H1 (cell line): Measurements from ENCODE around the gene MLYCD. TPM values are rescaled to one million over a fixed set of nuclear protein-coding genes. Genes with fewer than 3 reads are reported as not detected.

Experiments used
- CTCF ChIA-PET: fragments of 300-600 bp; sonication (Branson Sonifier 250); formaldehyde crosslinking; loops from one replicate; lab custom pipeline; 2021; ENCODE audit not compliant: partially characterized antibody; lab: Charles Lee
- POLR2A ChIA-PET: fragments of 300-600 bp; sonication (Branson Sonifier 250); formaldehyde crosslinking; loops from one replicate; lab custom pipeline; 2021; ENCODE audit warnings: inconsistent platforms; ENCODE audit not compliant: partially characterized antibody; lab: Charles Lee
- DNase-seq, 2 experiments: peaks; one replicate each; pipeline versions ENCODE4 v3.0.0 to v3.0.0-alpha.2; 2010 to 2022; ENCODE audit warnings: low spot score in 2 of 2, low read depth in 1 of 2, mixed read lengths in 1 of 2
- FAIRE-seq: peaks from 2 replicates; lab custom pipeline; 2011; peaks lifted over from hg19 to GRCh38; lab: Jason Lieb, UNC
- H2AFZ ChIP-seq: 2 replicates; pipeline ENCODE4 v1.8.1; 2012; ENCODE audit warnings: low read length, inconsistent platforms
- H2AK5ac ChIP-seq: 2 replicates; pipeline ENCODE4 v1.6.1; 2013; ENCODE audit warnings: low read depth, low read length
- H2BK120ac ChIP-seq: replicated peaks from 2 replicates; pipeline ENCODE3; 2013; ENCODE audit warnings: low read depth, low read length, inconsistent platforms
- H2BK12ac ChIP-seq: 2 replicates; pipeline ENCODE4 v1.6.1; 2013; ENCODE audit warnings: low read depth, low read length
- H2BK15ac ChIP-seq: 2 replicates; pipeline ENCODE4 v1.6.1; 2013; ENCODE audit warnings: low read length
- H2BK20ac ChIP-seq: 2 replicates; pipeline ENCODE4 v1.6.1; 2013; ENCODE audit warnings: low read length
- H2BK5ac ChIP-seq: 2 replicates; pipeline ENCODE4 v1.6.1; 2013; ENCODE audit warnings: low read depth, low read length
- H3K14ac ChIP-seq: 2 replicates; pipeline ENCODE4 v1.6.1; 2013; ENCODE audit warnings: inconsistent platforms; ENCODE audit not compliant: insufficient read length
- H3K18ac ChIP-seq: 2 replicates; pipeline ENCODE4 v1.6.1; 2013; ENCODE audit warnings: low read length; ENCODE audit errors: extremely low read depth
- H3K23ac ChIP-seq: 2 replicates; pipeline ENCODE4 v1.6.1; 2013; ENCODE audit warnings: inconsistent platforms; ENCODE audit not compliant: insufficient read length
- H3K23me2 ChIP-seq: 2 replicates; pipeline ENCODE4 v1.6.1; 2013; ENCODE audit warnings: low read depth, low read length
- H3K27ac ChIP-seq: 2 replicates; pipeline ENCODE4 v1.6.1; 2011; ENCODE audit warnings: low read depth, low read length, inconsistent platforms
- H3K27me3 ChIP-seq, 4 experiments: replicated peaks in 1 of 4; 1 replicate in 1 of 4; 2 replicates in 3 of 4; pipeline versions ENCODE4 v1.6.1 to v1.8.1; 2011 to 2013; ENCODE audit warnings: low read length in 3 of 4, mild to moderate bottlenecking in 3 of 4, inconsistent platforms in 2 of 4, mixed read lengths in 2 of 4, moderate library complexity in 1 of 4; ENCODE audit not compliant: control insufficient read depth in 3 of 4, insufficient read depth in 3 of 4; ENCODE audit errors: extremely low read depth in 1 of 4
- H3K36me3 ChIP-seq, 4 experiments: 2 replicates each; pipeline versions ENCODE4 v1.6.1 to v1.8.1; 2011 to 2013; ENCODE audit warnings: mild to moderate bottlenecking in 4 of 4, low read length in 3 of 4, moderate library complexity in 2 of 4, control low read depth in 1 of 4, inconsistent platforms in 1 of 4; ENCODE audit not compliant: insufficient read depth in 4 of 4, control insufficient read depth in 2 of 4
- H3K4ac ChIP-seq: replicated peaks from 2 replicates; pipeline ENCODE3; 2013; ENCODE audit warnings: low read length, low read depth, mixed read lengths, inconsistent platforms; ENCODE audit not compliant: insufficient read length
- H3K4me1 ChIP-seq, 4 experiments: replicated peaks in 1 of 4; 1 replicate in 1 of 4; 2 replicates in 3 of 4; pipeline versions ENCODE4 v1.6.1 to v1.8.1; 2011 to 2013; ENCODE audit warnings: low read length in 3 of 4, inconsistent platforms in 2 of 4, mixed read lengths in 1 of 4; ENCODE audit not compliant: insufficient read depth in 4 of 4, control insufficient read depth in 3 of 4
- H3K4me2 ChIP-seq, 2 experiments: 2 replicates each; pipeline versions ENCODE4 v1.6.1 to v1.8.1; 2011 to 2013; ENCODE audit warnings: low read depth in 2 of 2, low read length in 2 of 2, control low read depth in 1 of 2, inconsistent platforms in 1 of 2, mild to moderate bottlenecking in 1 of 2; ENCODE audit not compliant: insufficient read depth in 1 of 2
- H3K4me3 ChIP-seq, 4 experiments: fragments of 200-600, 300-600 bp in 1 of 4; sonication (generic), shearing (Covaris generic), sonication (Bioruptor Twin) in 1 of 4; 2 replicates each; pipeline versions ENCODE4 v1.5.1 to v1.8.1; 2011 to 2016; ENCODE audit warnings: low read length in 4 of 4, low read depth in 3 of 4, control low read depth in 2 of 4, inconsistent platforms in 2 of 4, mild to moderate bottlenecking in 2 of 4, mixed read lengths in 1 of 4, moderate library complexity in 1 of 4; ENCODE audit not compliant: insufficient read depth in 2 of 4; ENCODE audit errors: extremely low read depth in 1 of 4
- H3K56ac ChIP-seq: replicated peaks from 2 replicates; pipeline ENCODE3; 2013; ENCODE audit warnings: low read depth, mild to moderate bottlenecking, mixed read lengths, low read length, inconsistent platforms; ENCODE audit not compliant: insufficient read length
- H3K79me1 ChIP-seq: 2 replicates; pipeline ENCODE4 v1.6.1; 2013; ENCODE audit warnings: low read depth, low read length, control low read depth
- H3K79me2 ChIP-seq, 2 experiments: 2 replicates each; pipeline versions ENCODE4 v1.6.1 to v1.8.1; 2012 to 2013; ENCODE audit warnings: low read length in 2 of 2, mild to moderate bottlenecking in 2 of 2, inconsistent platforms in 1 of 2; ENCODE audit not compliant: insufficient read depth in 2 of 2, control insufficient read depth in 1 of 2
- H3K9ac ChIP-seq, 4 experiments: replicated peaks in 1 of 4; 1 replicate in 1 of 4; 2 replicates in 3 of 4; pipeline versions ENCODE4 v1.6.1 to v1.8.1; 2011 to 2013; ENCODE audit warnings: low read depth in 3 of 4, low read length in 3 of 4, control low read depth in 2 of 4, mild to moderate bottlenecking in 2 of 4, moderate library complexity in 2 of 4, inconsistent platforms in 1 of 4; ENCODE audit errors: extremely low read depth in 1 of 4
- H3K9me3 ChIP-seq, 2 experiments: 2 replicates each; pipeline versions ENCODE4 v1.6.1 to v1.8.1; 2012 to 2013; ENCODE audit warnings: mild to moderate bottlenecking in 2 of 2, moderate library complexity in 2 of 2, control low read depth in 1 of 2, inconsistent platforms in 1 of 2, low read depth in 1 of 2, low read length in 1 of 2, mixed read lengths in 1 of 2; ENCODE audit not compliant: insufficient read depth in 2 of 2
- H4K20me1 ChIP-seq, 2 experiments: replicated peaks in 1 of 2; 2 replicates each; pipeline versions ENCODE3 to v1.8.1; 2011 to 2013; ENCODE audit warnings: inconsistent platforms in 2 of 2, low read length in 2 of 2, mild to moderate bottlenecking in 1 of 2; ENCODE audit not compliant: insufficient read depth in 2 of 2, control insufficient read depth in 1 of 2
- H4K5ac ChIP-seq: 2 replicates; pipeline ENCODE4 v1.6.1; 2013; ENCODE audit warnings: low read length, low read depth, mixed read lengths, inconsistent platforms; ENCODE audit not compliant: insufficient read length
- H4K8ac ChIP-seq: 2 replicates; pipeline ENCODE4 v1.8.0; 2013; ENCODE audit warnings: mild to moderate bottlenecking, moderate library complexity, low read length, inconsistent platforms; ENCODE audit not compliant: insufficient read depth; ENCODE audit errors: extremely low read depth
- H4K91ac ChIP-seq: replicated peaks from 2 replicates; pipeline ENCODE3; 2013; ENCODE audit warnings: low read length, mixed read lengths, inconsistent platforms; ENCODE audit not compliant: insufficient read length
- BCL11A ChIP-seq, 2 experiments: IDR thresholded peaks; one replicate each; pipeline ENCODE4 v1.6.1; 2011; ENCODE audit warnings: low read depth in 2 of 2, low read length in 2 of 2, mild to moderate bottlenecking in 2 of 2
- EP300 ChIP-seq, 2 experiments: IDR thresholded peaks; 1 replicate in 1 of 2; 2 replicates in 1 of 2; pipeline ENCODE4 v1.6.1; 2011 to 2012; ENCODE audit warnings: low read depth in 2 of 2, low read length in 2 of 2, mild to moderate bottlenecking in 2 of 2, borderline replicate concordance in 1 of 2, inconsistent platforms in 1 of 2, moderate library complexity in 1 of 2
- MAFK ChIP-seq: IDR thresholded peaks from 2 replicates; pipeline ENCODE4 v1.6.1; 2012; ENCODE audit warnings: low read depth, mild to moderate bottlenecking, improper control_type of control experiment, low read length
- RNF2 ChIP-seq: fragments of 200-900, 300-1000 bp; sonication (generic); IDR thresholded peaks from 2 replicates; pipeline ENCODE4 v1.7.1; 2016; ENCODE audit warnings: borderline replicate concordance, low read depth, mild to moderate bottlenecking, antibody characterized with exemption, low read length; ENCODE audit not compliant: poor library complexity, severe bottlenecking; ENCODE audit errors: missing control alignments
- WGBS, 2 experiments: shearing (Covaris generic) in 1 of 2; methylation state at CpG; one replicate each; pipeline versions ENCODE4 v1.1.6 to v1.1.7; 2013 to 2015; ENCODE audit warnings: low lambda C conversion rate in 2 of 2, mixed read lengths in 2 of 2, inconsistent platforms in 1 of 2, low coverage in 1 of 2, missing lambda C conversion rate in 1 of 2; ENCODE audit not compliant: insufficient replicate concordance in 2 of 2, insufficient coverage in 1 of 2, insufficient read length in 1 of 2; ENCODE audit errors: extremely low coverage in 1 of 2, missing lambda C conversion rate in 1 of 2; 5-methylcytosine and 5-hydroxymethylcytosine counted together
- polyA plus RNA-seq, 7 experiments: library from polyadenylated mRNA; depleted of rRNA in 3 of 7; stranded (reverse) in 5 of 7; unstranded in 2 of 7; fragments of >200 nt in 5 of 7; fragments of 200-250 nt in 2 of 7; gene quantifications; 1 replicate in 5 of 7; 2 replicates in 1 of 7; 4 replicates in 1 of 7; pipeline versions ENCODE4 v1.2.1 to v1.2.3, GENCODE V29; 2011 to 2013; ENCODE audit warnings: missing spikeins in 2 of 7, mixed read lengths in 2 of 7
- total RNA-seq: library from RNA; stranded (reverse); fragmentation: NEBNext Ultra II Directional; extraction: Animal tissue kit (Norgen Biotek cat#: 25700); gene quantifications from 2 replicates; pipeline ENCODE4 v1.2.1, GENCODE V29; 2021
- TF ChIP-seq, protein P1 (sequence below), 3 experiments: IDR thresholded peaks; 1 replicate in 2 of 3; 2 replicates in 1 of 3; pipeline versions ENCODE4 v1.5.1 to v1.6.1; 2011; ENCODE audit warnings: low read length in 3 of 3, mild to moderate bottlenecking in 3 of 3, inconsistent platforms in 2 of 3, low read depth in 1 of 3, moderate library complexity in 1 of 3; ENCODE audit not compliant: insufficient read depth in 1 of 3; ENCODE audit errors: control extremely low read depth in 1 of 3

The MLYCD gene
- total and polyA plus RNA-seq, 2 of the 8 experiments (the other 6 are each of a cell fraction or from before 2014, with no cell fraction given) = 3.7 to 7.0 TPM

DNA sequence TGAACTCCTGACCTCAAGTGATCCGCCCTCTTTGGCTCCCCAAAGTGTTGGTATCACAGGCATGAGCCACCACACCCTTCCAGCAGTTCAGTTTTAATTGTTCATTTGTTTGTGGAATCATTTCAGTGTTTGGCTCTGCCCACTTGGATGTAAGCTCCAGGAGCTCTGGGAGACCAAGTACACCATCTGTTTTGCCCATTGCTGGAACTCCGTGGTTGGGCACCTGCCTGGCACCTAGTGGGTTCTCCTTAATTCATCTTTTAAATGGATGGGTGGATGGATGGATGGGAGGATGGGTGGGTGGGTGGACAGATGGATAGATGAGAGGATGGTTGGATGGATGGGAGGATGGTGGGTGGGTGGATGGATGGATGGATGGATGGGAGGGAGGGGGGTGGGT, 68.2 kb downstream of the MLYCD start:
- ChIA-PET CTCF (interaction anchor here (4.5 to 16.0 kb wide), 3 partner anchors 12 to 94 kb away, joined by 47 to 366 read pairs (median 267); partner anchors contain the start of gene SLC38A8), POLR2A (no interaction called here)
- Histone ChIP-seq H2BK12ac (no peak overlapping the region), H3K4me3 (no peak overlapping the region), H3K9ac (no peak overlapping the region), H3K56ac (no peak overlapping the region), H2BK120ac (no peak overlapping the region), H3K23me2 (peaks cover 11% of the 10 kb centered on the region; the same call in 1 of the 2 replicates), H3K23ac (no peak overlapping the region), H3K9me3 (no peaks in the 10 kb centered on the region), H3K18ac (no peak overlapping the region), H3K4me2 (no peak overlapping the region), H4K91ac (no peak overlapping the region), H4K5ac (no peak overlapping the region), H2BK20ac (no peak overlapping the region), H3K27ac (no peak overlapping the region), H3K14ac (no peak overlapping the region)
- no peak for DNase-seq
- TF ChIP-seq RNF2 (no peak), MAFK (no peak), EP300 (IDR thresholded peaks at IDR 0.05; ENCODE audit: borderline replicate concordance in 1 of 2, low read depth in 2 of 2, low read length in 2 of 2) (no peak), BCL11A (IDR thresholded peaks at IDR 0.05; ENCODE audit: low read depth in 2 of 2, low read length in 2 of 2) (no peak)
- TF ChIP-seq, protein P1, sequence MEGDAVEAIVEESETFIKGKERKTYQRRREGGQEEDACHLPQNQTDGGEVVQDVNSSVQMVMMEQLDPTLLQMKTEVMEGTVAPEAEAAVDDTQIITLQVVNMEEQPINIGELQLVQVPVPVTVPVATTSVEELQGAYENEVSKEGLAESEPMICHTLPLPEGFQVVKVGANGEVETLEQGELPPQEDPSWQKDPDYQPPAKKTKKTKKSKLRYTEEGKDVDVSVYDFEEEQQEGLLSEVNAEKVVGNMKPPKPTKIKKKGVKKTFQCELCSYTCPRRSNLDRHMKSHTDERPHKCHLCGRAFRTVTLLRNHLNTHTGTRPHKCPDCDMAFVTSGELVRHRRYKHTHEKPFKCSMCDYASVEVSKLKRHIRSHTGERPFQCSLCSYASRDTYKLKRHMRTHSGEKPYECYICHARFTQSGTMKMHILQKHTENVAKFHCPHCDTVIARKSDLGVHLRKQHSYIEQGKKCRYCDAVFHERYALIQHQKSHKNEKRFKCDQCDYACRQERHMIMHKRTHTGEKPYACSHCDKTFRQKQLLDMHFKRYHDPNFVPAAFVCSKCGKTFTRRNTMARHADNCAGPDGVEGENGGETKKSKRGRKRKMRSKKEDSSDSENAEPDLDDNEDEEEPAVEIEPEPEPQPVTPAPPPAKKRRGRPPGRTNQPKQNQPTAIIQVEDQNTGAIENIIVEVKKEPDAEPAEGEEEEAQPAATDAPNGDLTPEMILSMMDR (IDR thresholded peaks at IDR 0.05; ENCODE audit: control extremely low read depth in 1 of 3, insufficient read depth in 1 of 3, low read depth in 1 of 3, low read length in 3 of 3) = no peak
- TF ChIP-seq, all 59 proteins: peak for 0
- Histone ChIP-seq H3K79me2 (no peaks in the 10 kb centered on the region), H3K79me1 (no peaks in the 10 kb centered on the region), H3K4me1 (peaks cover 0 to 11% (median 8%) of the 10 kb centered on the region in 4 experiments; a peak in 6 of 7 replicates), H4K8ac (no peak overlapping the region), H4K20me1 (peaks cover 0 to 3% of the 10 kb centered on the region in 2 experiments), H3K4ac (no peak overlapping the region), H3K36me3 (no peaks in the 10 kb centered on the region), H2BK5ac (no peak overlapping the region), H2AFZ (no peak overlapping the region), H3K27me3 (peaks cover 0 to 13% (median 9%) of the 10 kb centered on the region in 4 experiments; a peak in 6 of 7 replicates), H2BK15ac (no peak overlapping the region), H2AK5ac (no peak overlapping the region)
- 96% methylated on average over 2 of the region's 2 CpGs; no CpG with 5 or more reads in 1 of the 2 experiments for WGBS, 2 experiments
- FAIRE-seq = no peak
